ENCODE data around the gene ADAMTS4.
A peak's percentile ranks its signal among the peaks of the same experiment; 100 is the strongest.

The ADAMTS4 gene

GRCh38 chr1:161223805-161224694 lies 25.2 kb upstream of the ADAMTS4 start:
- TF ChIP-seq Cebpa-rat (IDR thresholded peaks at IDR 0.05), result no peak
- Histone ChIP-seq H3K4me1 (peaks cover 27 to 68% (median 32%) of the 10 kb centered on the region in 10 experiments), H3K27me3 (peaks cover 0 to 46% (median 37%) of the 10 kb centered on the region in 11 experiments; a peak in 20 of 22 replicates), H3K36me3 (peaks cover 6 to 53% (median 10%) of the 10 kb centered on the region in 11 experiments; a peak in 21 of 22 replicates), H3K27ac (no peak overlapping the region), H3K9me3 (replicated peaks in 1 of 11) (no peaks in the 10 kb centered on the region), H3K4me3 (no peak overlapping the region), H3K4me2 (peak overlapping the region in 3 of 11 experiments; percentile 76 to 82 (median 77); a peak in 5 of 22 replicates), H3K9ac (no peak overlapping the region), H4K20me1 (peaks cover 0 to 10% (median 0%) of the 10 kb centered on the region in 11 experiments; a peak in 7 of 22 replicates)

GRCh38 chr1:161222175-161223019 lies 23.5 kb upstream of the ADAMTS4 start:
- Histone ChIP-seq H3K4me1 (peaks cover 35 to 70% (median 39%) of the 10 kb centered on the region in 10 experiments), H3K9me3 (replicated peaks in 1 of 11) (no peaks in the 10 kb centered on the region)
- TF ChIP-seq Cebpa-rat (IDR thresholded peaks at IDR 0.05), result no peak

GRCh38 chr1:161220002-161220401 lies 21.1 kb upstream of the ADAMTS4 start:
- peak overlapping the region in 1 of 11 experiments; percentile 100; a peak in 2 of 22 replicates for H3K4me2 ChIP-seq

More at GRCh38 chr1:161222175-161223019, 23.5 kb upstream of the ADAMTS4 start:
- Histone ChIP-seq H3K36me3 (peaks cover 0 to 56% (median 0%) of the 10 kb centered on the region in 11 experiments; a peak in 7 of 22 replicates), H3K9ac (no peak overlapping the region), H3K27me3 (peaks cover 8 to 62% (median 51%) of the 10 kb centered on the region in 11 experiments; a peak in 21 of 22 replicates), H3K4me3 (no peak overlapping the region), H4K20me1 (peaks cover 0 to 20% (median 11%) of the 10 kb centered on the region in 11 experiments; a peak in 14 of 22 replicates), H3K4me2 (no peak overlapping the region), H3K27ac (no peak overlapping the region)

GRCh38 chr1:161219078-161219892 lies 20.4 kb upstream of the ADAMTS4 start:
- Histone ChIP-seq H3K4me2 (peak overlapping the region in 10 of 11 experiments; percentile 17 to 100 (median 92); a peak in 15 of 22 replicates), H3K36me3 (peaks cover 4 to 56% (median 7%) of the 10 kb centered on the region in 11 experiments; a peak in 19 of 22 replicates), H3K27ac (no peak overlapping the region), H3K4me1 (peaks cover 47 to 53% (median 51%) of the 10 kb centered on the region in 10 experiments), H3K9me3 (replicated peaks in 1 of 11) (no peaks in the 10 kb centered on the region), H3K27me3 (peaks cover 8 to 84% (median 72%) of the 10 kb centered on the region in 11 experiments; a peak in 21 of 22 replicates), H3K4me3 (peak overlapping the region in 2 of 10 experiments; percentile 78 to 81; a peak in 3 of 20 replicates), H4K20me1 (peaks cover 0 to 40% (median 20%) of the 10 kb centered on the region in 11 experiments; a peak in 16 of 22 replicates), H3K9ac (0 out of 22 replicates have a peak overlapping the region, but pooled peaks of 2 of the 11 experiments have one; percentile 88 to 91)
- TF ChIP-seq Cebpa-rat (IDR thresholded peaks at IDR 0.05), result no peak

More at GRCh38 chr1:161220002-161220401, 21.1 kb upstream of the ADAMTS4 start:
- no peak overlapping the region for H3K27ac ChIP-seq
- H3K36me3 ChIP-seq, result peaks cover 0 to 56% (median 0%) of the 10 kb centered on the region in 11 experiments; a peak in 8 of 22 replicates
- H3K9ac ChIP-seq, result no peak overlapping the region
- H4K20me1 ChIP-seq, result peaks cover 0 to 33% (median 20%) of the 10 kb centered on the region in 11 experiments; a peak in 16 of 22 replicates
- H3K4me1 ChIP-seq, result peaks cover 42 to 54% (median 47%) of the 10 kb centered on the region in 10 experiments
- H3K27me3 ChIP-seq, result peaks cover 8 to 82% (median 72%) of the 10 kb centered on the region in 11 experiments; a peak in 21 of 22 replicates
- TF ChIP-seq Cebpa-rat (IDR thresholded peaks at IDR 0.05), result no peak
- H3K4me3 ChIP-seq, result no peak overlapping the region
- no peaks in the 10 kb centered on the region for H3K9me3 ChIP-seq (replicated peaks in 1 of 11)

- peaks cover 0 to 47% (median 20%) of the 10 kb centered on the region in 11 experiments; a peak in 16 of 22 replicates for H4K20me1 ChIP-seq
- H3K27me3 ChIP-seq, result peaks cover 8 to 81% (median 72%) of the 10 kb centered on the region in 11 experiments; a peak in 21 of 22 replicates
- H3K9me3 ChIP-seq (replicated peaks in 1 of 11), result no peaks in the 10 kb centered on the region
- H3K4me1 ChIP-seq, result peaks cover 50 to 58% (median 53%) of the 10 kb centered on the region in 10 experiments
- peak overlapping the region in 4 of 10 experiments; percentile 56 to 81 (median 74); a peak in 9 of 20 replicates for H3K4me3 ChIP-seq
- peaks cover 12 to 63% (median 14%) of the 10 kb centered on the region in 11 experiments for H3K36me3 ChIP-seq
- H3K27ac ChIP-seq, result peak overlapping the region in 4 of 11 experiments; percentile 47 to 92 (median 79); a peak in 5 of 22 replicates
- peak overlapping the region in 4 of 11 experiments; percentile 62 to 91 (median 87); a peak in 7 of 22 replicates for H3K9ac ChIP-seq
- H3K4me2 ChIP-seq, result peak overlapping the region; percentile 72 to 100 (median 91)
- no peak for TF ChIP-seq Cebpa-rat (IDR thresholded peaks at IDR 0.05)
Measured at GRCh38 chr1:161218301-161219077, 19.6 kb upstream of the ADAMTS4 start.

GRCh38 chr1:161217831-161218230 lies 19.0 kb upstream of the ADAMTS4 start:
- peak overlapping the region in 5 of 11 experiments; percentile 23 to 91 (median 86); a peak in 9 of 22 replicates for H3K9ac ChIP-seq
- H4K20me1 ChIP-seq, result peaks cover 0 to 47% (median 20%) of the 10 kb centered on the region in 11 experiments; a peak in 16 of 22 replicates
- H3K4me1 ChIP-seq, result peaks cover 50 to 64% (median 54%) of the 10 kb centered on the region in 10 experiments
- H3K27ac ChIP-seq, result peak overlapping the region in 5 of 11 experiments; percentile 18 to 92 (median 83); a peak in 9 of 22 replicates
- H3K9me3 ChIP-seq (replicated peaks in 1 of 11), result no peaks in the 10 kb centered on the region
- peak overlapping the region in 4 of 10 experiments; percentile 56 to 81 (median 74); a peak in 9 of 20 replicates for H3K4me3 ChIP-seq
- peaks cover 8 to 76% (median 72%) of the 10 kb centered on the region in 11 experiments; a peak in 21 of 22 replicates for H3K27me3 ChIP-seq
- no peak for TF ChIP-seq Cebpa-rat (IDR thresholded peaks at IDR 0.05)
- H3K4me2 ChIP-seq, result peak overlapping the region; percentile 72 to 100 (median 91)
- H3K36me3 ChIP-seq, result peaks cover 19 to 64% (median 21%) of the 10 kb centered on the region in 11 experiments

All from BLaER1 treated with 17β-estradiol and CSF1 and Interleukin-3, amounts not matched to agents 10 nM and 100 nM (cell line).